HG02678 (cell line): ENCODE data around the gene ELMO1.

ENCODE experiments used
- ATAC-seq: cut with Tn5 transposase; IDR thresholded peaks from one replicate; pipeline ENCODE4 v1.9.1; 2021; ENCODE audit warnings: mild to moderate bottlenecking, moderate library complexity; ENCODE audit not compliant: unreplicated experiment

Gene ELMO1

GRCh38 chr7:37433166-37433565 is 15.5 kb downstream of the ELMO1 start:
- ATAC-seq = no peak

DNA sequence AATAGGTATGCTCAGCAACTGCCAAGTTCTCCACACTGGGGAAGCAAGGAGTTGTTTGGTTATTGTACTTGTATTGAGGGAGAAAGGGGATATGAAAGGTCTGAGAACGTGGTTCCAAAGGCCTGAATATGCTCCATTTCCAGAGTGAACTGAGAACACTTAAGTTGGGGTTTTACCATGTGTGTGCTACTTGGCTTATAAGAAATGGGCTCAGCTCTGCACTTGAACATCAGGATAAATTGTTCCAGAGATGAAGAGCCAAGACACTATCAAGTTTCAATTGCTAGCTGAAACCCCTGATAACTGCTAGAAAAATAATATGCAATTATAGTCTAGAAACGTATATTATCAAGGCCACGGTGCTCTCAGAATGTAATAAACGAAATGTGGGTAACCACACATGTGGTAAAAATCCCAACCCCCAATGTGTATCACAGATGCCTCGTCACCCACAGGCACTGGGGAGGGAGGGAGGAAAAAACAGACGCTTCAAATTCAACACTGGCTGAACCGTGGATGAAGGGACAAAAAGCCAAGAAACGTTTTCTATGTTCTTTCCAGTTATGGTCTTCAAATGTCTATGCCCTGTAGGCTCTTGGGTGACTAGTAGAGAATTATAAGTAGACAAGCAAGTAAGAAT is 16.3 kb downstream of the ELMO1 start:
- ATAC-seq = no peak

DNA sequence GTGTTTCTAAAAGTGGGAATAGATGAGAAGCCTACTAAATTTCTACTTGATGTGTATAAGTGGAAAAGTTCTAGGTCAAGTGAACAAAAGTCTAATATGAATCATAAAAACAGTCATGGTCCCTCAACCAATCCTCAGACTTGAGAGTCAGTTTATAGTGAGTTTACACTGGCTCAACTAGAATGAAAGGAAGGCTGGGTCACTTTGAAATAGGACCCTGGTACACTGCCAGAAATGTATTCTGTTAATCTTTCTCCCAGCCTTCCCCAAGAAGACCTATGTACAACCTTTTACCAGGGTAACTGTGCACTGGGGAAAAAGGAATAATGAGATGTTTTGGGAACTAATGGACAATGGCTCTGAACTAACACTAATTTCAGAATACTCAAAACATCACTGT is 17.3 kb downstream of the ELMO1 start:
- ATAC-seq = no peak

- ATAC-seq = no peak
These were observed 18.0 kb downstream of the ELMO1 start for GRCh38 chr7:37430640-37431039.

GRCh38 chr7:37430171-37430570 is 18.5 kb downstream of the ELMO1 start:
- ATAC-seq = no peak

- ATAC-seq = no peak
These were observed 19.3 kb downstream of the ELMO1 start for GRCh38 chr7:37429435-37429791.

DNA sequence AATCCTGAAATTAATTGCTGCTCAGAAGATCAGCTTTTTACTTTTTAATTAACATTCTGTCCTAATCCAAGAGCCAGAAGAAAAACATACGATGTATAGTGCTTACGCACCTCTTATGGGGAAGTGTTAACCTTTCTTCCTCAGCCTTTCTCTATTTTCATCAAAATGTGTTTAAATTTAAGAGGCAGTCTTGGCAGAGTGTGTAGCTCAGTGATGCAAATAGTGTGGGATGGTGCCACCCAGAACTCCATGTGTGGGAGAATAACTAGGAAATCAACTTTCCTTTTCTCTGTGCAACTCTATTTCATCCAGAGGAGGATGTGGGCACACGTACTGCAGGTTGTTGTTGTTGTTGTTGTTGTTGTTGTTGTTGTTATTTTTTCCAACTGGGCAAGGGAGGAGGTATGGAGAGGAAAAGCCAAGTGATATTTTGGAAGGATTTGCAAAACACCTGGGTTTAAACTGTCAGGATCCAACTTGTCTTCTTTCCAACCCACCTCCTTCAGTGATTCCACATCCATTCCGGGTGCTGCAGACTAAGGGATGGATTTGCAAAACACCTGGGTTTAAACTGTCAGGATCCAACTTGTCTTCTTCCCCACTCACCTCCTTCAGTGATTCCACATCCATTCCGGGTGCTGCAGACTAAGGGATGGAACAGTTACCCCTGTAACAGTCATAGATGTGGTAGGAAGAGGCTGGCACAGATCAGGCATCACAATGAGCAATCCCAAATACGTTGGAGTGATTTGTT is 19.8 kb downstream of the ELMO1 start:
- no peak for ATAC-seq

DNA sequence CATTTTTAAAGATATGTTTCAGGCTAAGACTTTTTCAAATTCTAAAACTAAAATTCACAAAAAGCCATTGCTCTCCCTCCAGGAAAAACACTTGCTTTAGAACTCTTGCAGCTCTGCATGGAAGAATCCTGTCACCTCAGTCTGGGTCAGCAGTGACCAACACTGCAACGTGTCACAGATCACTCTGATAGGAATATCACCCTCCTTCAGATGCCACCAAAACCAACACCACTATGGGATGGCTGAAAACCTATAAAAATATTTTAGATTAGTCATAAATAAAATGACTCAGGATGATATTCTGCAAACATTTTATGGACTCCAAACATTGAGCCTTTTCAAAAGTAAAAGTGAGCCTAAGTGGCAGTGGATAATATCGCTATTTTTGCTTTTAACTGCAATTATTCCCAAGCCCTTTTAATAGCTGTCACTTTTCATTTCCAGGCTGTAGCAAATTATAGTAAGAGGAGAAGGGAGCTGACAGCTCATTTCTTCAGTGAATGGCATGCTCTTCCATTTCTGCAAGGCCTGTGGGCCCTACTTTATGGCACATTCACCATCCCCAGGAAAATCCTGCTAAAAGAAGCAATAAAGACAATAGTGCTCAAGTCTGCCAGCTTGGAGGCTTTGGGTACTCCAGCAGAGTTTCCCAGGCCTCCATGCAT is 21.3 kb downstream of the ELMO1 start:
- no peak for ATAC-seq

DNA sequence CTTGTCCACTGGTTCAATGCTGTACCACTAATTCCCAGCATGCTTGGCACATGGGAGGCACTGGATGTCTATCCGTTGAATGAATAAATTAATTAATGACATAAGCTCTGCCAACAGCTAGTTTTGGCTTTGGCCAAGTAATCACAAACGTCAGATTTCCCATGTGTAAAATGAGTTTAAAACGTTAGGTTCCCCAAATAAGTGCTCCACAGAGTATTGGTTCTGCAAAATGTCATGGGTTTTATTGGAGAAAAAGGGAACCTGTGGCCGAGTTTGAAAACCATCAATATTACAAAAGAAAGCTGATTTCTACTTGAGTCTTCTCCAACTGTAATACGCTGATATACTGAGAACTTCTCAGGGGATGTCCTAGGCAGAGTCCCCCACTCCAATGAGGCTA is 23.2 kb downstream of the ELMO1 start:
- ATAC-seq = no peak

- no peak for ATAC-seq
These were observed 23.7 kb downstream of the ELMO1 start for GRCh38 chr7:37424995-37425394.

- ATAC-seq = no peak
These were observed 24.1 kb downstream of the ELMO1 start for GRCh38 chr7:37424521-37424920.

DNA sequence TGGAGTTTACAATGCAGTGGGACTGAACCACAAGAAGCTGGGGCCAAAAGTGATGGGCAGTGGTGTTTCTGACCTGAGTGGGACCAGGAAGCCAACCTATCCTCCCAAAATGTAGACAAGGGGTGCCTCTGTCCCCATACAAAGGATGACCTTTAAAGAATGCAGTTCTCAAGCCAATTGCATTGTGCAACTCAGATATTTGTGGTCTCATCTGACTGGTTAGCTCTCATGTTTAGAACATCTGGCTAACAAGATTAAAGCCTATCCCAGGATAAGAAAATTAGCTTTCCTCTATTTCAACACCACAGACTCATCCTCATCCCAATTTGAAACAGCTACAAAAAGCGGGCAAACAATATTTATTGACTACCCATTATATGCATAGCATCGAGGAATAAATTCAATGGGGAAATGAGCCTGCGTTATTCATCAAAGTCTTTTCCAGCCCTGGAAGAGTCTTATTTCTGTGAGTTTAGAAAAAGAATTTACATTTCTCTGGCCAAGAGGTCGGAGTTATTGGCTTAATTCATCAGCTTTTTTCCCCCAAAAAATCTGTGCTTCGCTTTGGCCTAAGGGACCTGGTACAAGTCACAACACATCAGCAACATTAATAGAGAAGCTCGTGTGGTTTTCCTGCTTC is 26.7 kb downstream of the ELMO1 start:
- no peak for ATAC-seq

- ATAC-seq = no peak
These were observed 27.5 kb downstream of the ELMO1 start for GRCh38 chr7:37420946-37421695.

GRCh38 chr7:37419496-37419895 is 29.2 kb downstream of the ELMO1 start:
- no peak for ATAC-seq

DNA sequence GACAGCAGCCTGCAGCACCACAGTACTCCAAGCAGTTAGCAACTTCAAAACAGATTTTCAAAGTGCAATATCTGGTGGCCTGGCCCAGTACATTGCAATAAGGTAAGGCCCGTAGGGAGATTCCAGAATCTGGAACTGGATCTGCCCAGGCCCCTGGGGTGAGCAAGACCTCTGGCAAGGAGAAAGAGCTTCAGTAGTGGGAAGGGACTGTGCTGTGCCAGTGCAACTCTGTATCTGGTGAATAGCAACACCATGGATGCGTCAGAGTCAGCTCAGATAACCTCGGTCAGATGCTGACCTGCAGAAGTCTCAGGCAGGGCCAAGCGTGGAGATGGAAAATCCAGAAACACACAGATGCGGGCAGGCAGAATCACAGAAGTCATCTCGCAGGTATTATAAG is 30.3 kb downstream of the ELMO1 start:
- ATAC-seq = no peak

GRCh38 chr7:37417107-37417474 is 31.6 kb downstream of the ELMO1 start:
- ATAC-seq = no peak

DNA sequence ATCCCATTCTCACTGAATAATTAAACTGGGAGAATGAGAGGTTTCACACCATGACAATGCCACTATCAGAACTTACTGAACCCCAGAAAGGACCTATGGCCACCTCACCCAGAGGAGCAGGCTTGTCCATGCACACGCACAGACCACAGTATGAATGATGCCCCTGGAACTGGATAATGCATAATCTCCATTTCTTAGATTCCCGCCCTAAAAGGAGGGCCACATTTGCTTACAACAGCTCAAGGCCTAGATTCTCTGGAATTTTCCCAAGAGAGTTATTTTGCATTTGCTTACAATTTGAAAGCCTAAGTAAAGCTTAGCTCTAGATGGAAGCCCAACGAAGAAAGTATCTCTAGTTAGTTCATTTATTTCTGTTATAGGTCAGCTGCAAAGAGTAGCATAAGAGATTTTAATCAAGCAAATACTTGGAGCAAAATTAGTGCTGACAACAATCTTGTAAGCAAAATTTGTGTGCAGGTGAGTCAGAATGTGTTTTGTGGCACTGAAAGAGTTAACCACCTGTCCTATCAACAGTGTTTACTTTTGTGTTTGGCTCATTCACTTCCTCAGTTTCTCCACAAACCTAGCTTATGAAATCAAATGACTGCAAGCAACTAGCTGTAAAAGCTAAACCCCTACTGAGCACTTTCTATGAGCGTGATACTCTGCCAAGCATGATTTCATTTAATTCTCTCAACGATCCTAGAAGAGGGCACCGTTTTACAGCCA is 32.1 kb downstream of the ELMO1 start:
- no peak for ATAC-seq

DNA sequence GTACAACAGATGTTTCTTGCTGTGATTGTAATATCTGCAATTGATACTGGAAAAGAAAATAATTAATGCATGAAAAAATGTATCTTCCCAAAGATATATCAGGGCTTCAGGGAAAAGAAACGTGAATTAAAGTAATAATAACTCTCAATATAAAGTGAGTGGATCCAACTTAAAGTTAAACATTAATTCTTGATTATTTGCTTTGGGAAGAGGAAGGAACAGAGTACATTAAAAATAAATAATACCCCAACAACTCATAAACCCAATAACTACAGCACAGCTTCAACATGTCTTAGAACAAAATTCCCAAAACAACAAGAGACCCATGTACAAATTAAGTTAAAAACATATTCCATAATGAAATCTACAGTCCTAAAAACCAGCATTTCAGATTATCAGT is 33.0 kb downstream of the ELMO1 start:
- no peak for ATAC-seq

GRCh38 chr7:37414352-37414983 is 34.2 kb downstream of the ELMO1 start:
- no peak for ATAC-seq

GRCh38 chr7:37411444-37412034 is 37.1 kb downstream of the ELMO1 start:
- no peak for ATAC-seq
